HCT116 (cell line): ENCODE data around the gene CRACDL.

Experiments used
- EZH2 ChIP-seq: fragments of 200-600 bp; sonication (generic); IDR thresholded peaks from 2 replicates; pipeline ENCODE4 v1.6.1; 2017; ENCODE audit warnings: antibody characterized with exemption, mixed run types
- EZH2phosphoT487 ChIP-seq: fragments of 200-600 bp; IDR thresholded peaks from 2 replicates; pipeline ENCODE4 v1.6.1; 2018; ENCODE audit warnings: antibody characterized with exemption, borderline replicate concordance
- POLR2A ChIP-seq: IDR thresholded peaks from 2 replicates; pipeline ENCODE4 v1.7.0; 2011; ENCODE audit warnings: borderline replicate concordance; ENCODE audit not compliant: insufficient read depth, insufficient read length; ENCODE audit errors: extremely low read depth
- POLR2AphosphoS5 ChIP-seq: IDR thresholded peaks from 2 replicates; pipeline ENCODE4 v1.6.1; 2011; ENCODE audit warnings: mild to moderate bottlenecking, low read depth, low read length, moderate library complexity
- RAD21 ChIP-seq: IDR thresholded peaks from 2 replicates; pipeline ENCODE4 v1.6.1; 2012; ENCODE audit warnings: low read depth, mild to moderate bottlenecking
- SP1 ChIP-seq: IDR thresholded peaks from 2 replicates; pipeline ENCODE4 v1.6.1; 2012; ENCODE audit warnings: low read depth
- TF ChIP-seq, protein P1 (sequence below): IDR thresholded peaks from 2 replicates; pipeline ENCODE4 v1.6.1; 2012
- TF ChIP-seq, protein P2 (sequence below), 3 experiments: fragments of 200-600 bp in 1 of 3; sonication (generic) in 1 of 3; IDR thresholded peaks in 2 of 3; conservative IDR thresholded peaks in 1 of 3; 2 replicates each; pipeline ENCODE4 v1.5.1; 2012 to 2017; ENCODE audit warnings: low read depth in 2 of 3, low read length in 2 of 3, antibody characterized with exemption in 1 of 3, borderline replicate concordance in 1 of 3, control low read depth in 1 of 3, mild to moderate bottlenecking in 1 of 3, mixed read lengths in 1 of 3, mixed run types in 1 of 3, moderate library complexity in 1 of 3; ENCODE audit not compliant: insufficient read depth in 1 of 3

DNA sequence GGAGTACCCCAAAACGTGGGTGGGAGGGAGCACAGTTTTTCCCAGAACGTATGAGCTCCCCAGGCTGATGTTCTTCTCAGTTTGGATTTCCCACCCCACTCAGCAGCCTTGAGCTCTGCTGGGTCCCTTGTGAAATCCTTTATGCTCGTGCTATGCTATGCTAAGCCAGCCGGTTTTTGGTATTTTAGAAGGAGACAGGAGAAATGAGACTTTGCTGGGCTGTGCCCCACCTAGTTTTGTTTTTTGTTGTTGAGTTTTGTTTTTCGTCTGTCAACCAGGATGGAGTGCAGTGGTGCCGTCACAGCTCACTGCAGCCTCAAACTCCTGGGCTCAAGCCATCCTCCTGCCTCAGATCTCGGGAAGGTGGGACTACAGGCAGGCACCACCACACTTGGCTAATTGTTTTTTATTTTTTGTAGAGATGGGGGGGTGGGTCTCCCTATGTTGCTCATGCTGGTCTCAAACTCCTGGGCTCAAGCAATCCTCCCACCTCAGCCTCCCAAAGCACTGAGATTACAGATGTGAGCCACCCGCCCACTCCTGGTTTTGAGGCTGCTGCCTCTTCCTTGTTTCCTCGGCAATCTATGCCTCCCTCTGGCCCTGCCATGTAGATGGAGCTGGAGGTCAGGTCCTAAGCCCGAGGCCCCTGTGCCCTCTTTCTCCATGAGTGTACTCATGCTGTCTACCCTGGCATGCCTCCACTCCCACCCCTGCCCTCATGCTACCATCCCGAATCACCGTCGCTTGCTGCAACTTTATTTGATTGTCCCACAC, 187.5 kb downstream of the CRACDL start:
- TF ChIP-seq RAD21 (no peak), POLR2AphosphoS5 (no peak), EZH2 (no peak), EZH2phosphoT487 (no peak), POLR2A (no peak), SP1 (no peak)
- TF ChIP-seq, protein P1, sequence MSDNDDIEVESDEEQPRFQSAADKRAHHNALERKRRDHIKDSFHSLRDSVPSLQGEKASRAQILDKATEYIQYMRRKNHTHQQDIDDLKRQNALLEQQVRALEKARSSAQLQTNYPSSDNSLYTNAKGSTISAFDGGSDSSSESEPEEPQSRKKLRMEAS = no peak
- TF ChIP-seq, protein P2, sequence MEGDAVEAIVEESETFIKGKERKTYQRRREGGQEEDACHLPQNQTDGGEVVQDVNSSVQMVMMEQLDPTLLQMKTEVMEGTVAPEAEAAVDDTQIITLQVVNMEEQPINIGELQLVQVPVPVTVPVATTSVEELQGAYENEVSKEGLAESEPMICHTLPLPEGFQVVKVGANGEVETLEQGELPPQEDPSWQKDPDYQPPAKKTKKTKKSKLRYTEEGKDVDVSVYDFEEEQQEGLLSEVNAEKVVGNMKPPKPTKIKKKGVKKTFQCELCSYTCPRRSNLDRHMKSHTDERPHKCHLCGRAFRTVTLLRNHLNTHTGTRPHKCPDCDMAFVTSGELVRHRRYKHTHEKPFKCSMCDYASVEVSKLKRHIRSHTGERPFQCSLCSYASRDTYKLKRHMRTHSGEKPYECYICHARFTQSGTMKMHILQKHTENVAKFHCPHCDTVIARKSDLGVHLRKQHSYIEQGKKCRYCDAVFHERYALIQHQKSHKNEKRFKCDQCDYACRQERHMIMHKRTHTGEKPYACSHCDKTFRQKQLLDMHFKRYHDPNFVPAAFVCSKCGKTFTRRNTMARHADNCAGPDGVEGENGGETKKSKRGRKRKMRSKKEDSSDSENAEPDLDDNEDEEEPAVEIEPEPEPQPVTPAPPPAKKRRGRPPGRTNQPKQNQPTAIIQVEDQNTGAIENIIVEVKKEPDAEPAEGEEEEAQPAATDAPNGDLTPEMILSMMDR (IDR thresholded peaks at IDR 0.05 in 2 of 3, conservative IDR thresholded peaks at IDR 0.05 in 1 of 3; ENCODE audit: borderline replicate concordance in 1 of 3, insufficient read depth in 1 of 3, low read depth in 2 of 3, low read length in 2 of 3) = no peak
